Suppressor macrophage treated with lipopolysaccharide for 1 hour (primary cell): ENCODE results near the gene NPHP4.

ENCODE experiments used
- DNase-seq, 3 donors: peaks; one replicate each; pipeline ENCODE4 v3.0.0-alpha.2; 2020 to 2022

NPHP4 gene

DNA sequence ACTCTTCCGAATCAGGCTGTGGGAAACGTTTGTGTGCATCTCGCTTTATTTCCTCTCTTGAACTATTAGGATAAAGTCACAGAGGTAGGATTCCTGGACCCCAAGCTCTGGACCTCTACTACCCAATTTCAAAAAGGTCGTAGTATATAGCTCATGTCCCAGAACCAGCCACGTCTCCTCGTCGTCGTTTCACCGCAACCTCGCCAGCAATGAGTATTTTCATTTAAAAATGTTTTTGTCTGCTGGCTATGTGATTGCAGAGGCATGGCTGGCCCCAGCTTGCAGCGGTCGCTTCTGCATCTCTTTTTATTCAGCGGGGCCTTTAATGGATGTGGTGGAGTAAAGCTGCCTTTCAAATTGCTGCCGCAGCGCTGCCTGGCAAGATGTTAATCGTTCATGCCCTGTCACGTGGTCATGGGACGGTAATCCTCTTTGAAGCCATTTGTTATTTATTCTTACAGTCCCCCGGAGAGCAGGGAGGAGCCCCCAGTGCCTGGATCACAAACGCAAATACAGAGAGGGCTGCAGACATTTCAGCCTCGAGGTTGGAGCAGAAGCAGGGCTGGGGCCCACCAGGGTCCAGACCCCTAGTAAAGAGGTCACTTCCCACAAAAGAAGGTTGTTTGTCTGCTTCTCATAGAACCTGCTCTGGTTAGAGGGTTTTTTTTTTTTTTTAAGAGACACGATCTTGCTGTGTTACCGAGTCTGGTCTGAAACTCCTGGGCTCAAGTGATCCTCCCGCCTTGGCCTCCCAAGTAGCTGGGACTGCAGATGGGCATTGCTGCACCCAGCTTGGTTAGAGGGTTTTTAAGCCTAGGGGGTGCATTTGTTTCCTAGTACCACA, 11.6 kb upstream of the NPHP4 start:
- DNase-seq: no peak

DNA sequence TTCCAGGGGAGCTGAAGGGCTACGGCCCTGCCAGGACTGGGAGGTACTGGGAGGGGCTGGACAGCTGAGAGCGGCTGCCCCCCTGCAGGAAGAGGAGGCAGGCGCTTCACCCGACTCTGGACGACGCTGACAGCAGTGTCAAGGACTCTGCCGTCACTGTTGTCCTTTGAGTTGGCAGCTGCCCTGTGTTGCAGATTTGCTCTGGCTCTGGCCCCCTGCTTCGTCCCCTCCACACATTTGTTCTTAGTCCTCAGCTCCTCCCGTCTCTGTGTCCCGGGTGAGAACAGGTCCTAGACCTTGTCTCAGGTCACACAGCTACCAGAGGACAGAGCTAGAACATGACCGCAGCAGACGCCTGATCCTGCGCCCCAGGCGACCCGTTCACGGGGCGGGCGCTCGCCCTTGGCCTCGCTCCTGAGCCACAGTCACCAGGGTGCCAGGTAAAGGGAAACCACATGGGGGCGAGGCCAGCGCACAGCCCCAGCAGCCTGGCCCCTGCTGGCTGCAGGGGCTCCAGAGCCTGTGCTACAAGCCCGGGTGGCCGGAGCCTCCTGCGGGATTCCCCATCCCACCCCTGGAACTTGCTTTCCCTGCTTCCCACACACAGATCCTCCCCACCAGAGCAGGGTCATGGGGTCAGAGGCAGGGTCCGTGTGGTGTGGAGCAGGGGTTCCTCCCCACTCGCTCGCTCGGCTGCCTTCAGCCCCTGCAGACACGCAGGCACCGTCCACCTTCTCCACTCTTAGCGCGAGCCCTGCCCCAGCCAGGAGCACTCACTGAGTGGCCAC, 10.7 kb upstream of the NPHP4 start:
- no peak for DNase-seq

DNA sequence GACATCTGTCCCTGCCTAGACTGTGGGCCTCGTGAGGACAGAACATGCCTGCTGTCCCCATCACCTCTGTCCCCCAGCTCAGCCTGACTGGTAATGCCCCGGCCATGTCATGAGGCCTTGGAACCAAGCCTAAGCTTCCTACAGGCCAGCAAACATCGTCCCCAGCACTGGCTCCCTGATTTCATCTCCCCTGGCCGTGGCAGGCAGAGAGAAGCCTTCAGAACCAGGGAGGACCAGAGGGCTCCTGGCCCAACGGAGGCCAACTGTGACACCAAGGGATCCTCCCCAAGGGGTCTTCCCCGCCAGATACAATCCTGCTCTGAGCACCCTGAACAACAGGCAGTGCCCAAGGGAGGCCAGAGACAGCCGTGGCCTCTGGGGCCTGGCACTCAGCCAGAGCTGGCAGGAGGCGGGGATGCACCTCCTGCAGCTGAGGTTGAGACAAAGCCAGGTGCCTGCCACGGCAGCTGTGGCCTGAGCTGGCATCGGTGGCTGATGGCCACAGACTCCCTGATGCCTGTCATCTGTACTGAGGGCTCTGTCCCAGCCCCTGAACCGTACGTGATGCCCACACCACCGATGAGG, 9.9 kb upstream of the NPHP4 start:
- no peak for DNase-seq

DNA sequence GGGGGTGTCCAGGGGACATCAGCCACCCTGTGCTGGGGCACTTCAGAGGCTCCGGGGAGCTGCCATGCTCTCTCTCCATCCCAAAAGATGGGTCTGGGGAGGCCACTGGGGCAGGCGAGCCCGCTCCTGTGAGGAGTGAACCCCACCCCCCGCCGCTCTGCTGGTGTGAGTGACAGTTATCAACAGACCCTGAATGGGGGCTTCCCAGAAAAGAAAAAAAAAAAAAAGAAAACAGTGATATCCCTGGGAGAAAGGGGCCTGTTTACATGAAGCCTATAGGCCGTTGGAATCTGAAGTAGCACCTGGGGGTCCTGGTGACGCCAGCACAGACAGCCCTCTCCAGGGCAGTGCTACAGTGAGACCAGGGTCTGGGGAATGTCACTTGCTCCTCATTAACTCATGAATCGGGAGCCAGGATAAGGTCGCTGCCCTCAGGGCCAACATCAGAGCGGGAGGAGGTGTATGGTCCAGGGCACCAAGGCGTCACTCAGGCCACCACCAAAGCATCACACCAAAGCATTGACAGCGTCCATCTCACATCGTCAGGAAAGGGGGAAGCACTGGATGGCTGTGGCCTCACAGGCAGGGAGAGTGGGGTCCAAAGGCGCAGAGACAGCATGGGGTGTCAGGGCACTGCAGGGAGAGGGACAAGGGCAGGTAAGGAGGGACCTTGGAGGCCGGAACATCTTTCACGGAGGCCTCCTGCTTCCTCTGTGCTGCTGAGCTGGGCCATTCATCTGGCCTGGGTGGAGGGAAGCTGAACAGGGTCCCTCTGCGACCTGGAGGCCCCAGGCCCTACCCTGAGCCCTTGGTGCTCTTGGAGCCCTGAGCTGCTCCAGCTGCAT, 8.4 kb upstream of the NPHP4 start:
- DNase-seq: no peak

DNA sequence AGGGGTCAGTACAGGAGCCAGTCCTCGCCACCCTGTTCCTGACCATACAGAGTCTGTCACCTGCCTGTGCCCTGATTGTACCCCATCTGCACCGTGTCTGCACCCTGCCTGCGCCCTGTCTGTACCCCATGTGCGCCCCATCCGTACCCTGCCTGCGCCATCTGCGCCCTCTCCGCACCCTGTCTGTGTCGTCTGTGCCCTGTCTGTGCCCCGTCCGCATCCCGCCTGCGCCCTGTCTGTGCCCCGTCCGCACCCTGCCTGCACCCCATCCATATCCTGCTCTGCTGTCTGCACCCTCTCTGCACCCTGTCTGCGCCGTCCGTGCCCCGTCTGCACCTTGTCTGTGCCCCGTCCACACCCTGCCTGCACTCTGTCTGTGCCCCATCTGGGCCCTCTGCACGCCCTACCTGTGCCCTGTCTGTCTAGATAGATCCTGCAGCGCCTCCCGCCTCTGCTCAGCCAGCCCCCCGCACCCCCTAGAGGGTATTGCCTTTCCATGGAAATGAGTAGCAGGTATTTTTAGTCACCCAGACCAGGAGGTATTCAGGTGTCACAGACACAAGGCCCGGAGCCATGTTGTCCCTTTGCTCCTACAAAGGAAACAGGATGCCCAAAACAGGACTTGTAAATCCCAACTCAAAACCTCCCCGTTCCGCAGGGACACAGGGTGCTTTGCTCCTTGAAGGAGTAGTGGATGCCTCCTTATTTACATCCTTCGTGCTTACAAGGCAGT, 7.7 kb upstream of the NPHP4 start:
- DNase-seq: no peak

GRCh38 chr1:5998906-5999301, 6.7 kb upstream of the NPHP4 start:
- DNase-seq: no peak

- DNase-seq: no peak
These were observed 6.1 kb upstream of the NPHP4 start for GRCh38 chr1:5998051-5998905.

DNA sequence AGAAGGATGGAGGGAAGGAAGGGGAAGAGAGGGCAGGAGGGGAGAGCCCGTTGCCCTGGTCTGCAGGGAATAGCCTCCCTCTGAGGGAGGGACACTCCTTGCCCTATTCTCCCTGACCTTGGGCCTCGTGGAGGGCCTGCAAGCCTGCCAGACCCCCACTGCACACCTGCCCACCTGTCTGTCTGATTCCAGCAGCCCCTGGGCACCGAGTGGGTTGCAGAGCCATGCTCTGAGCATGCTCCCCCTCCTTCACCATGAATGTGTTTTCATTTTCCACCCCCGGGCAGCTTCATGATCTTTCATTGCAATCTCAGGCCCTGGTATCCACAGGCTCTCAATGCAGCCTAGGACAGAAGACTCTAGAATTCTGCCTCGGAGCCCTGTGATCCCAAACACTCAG, 5.1 kb upstream of the NPHP4 start:
- no peak for DNase-seq

DNA sequence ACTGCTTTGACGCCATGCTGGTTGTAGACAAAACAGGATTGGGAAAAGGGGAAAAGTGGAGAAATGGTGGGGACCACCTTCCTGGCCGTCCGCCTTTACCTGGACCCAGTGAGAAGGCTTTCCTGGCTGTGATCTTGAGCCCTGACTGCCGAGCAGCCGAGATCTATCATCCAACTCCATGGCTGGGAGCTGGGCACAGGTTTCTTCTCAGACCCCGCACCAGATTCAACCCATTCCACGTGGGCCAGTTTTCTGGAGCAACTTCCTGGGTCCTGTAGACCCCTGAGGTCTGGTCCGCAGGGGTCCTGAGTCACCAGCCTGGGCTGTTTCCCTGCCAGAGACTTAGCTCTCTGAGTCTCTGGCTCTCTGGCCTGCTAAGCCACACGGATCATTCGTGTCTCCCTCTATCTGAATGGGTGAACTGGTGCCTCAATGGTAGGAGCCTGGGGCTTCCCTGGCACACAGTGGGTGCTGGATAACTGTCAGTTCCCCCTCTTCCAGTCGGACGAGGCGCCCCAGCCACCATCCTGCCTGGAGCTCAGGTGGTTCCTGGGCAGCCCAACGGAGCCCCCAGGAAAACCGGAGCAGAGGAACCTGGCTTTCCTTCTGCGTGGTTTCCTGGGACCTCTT, 4.5 kb upstream of the NPHP4 start:
- DNase-seq: no peak

GRCh38 chr1:5995871-5996630, 3.8 kb upstream of the NPHP4 start:
- DNase-seq: no peak

- peak; percentile 28 to 39 (median 37) for DNase-seq
These were observed 2.7 kb upstream of the NPHP4 start for GRCh38 chr1:5994713-5995621.

GRCh38 chr1:5993556-5994491, 1.6 kb upstream of the NPHP4 start:
- peak; percentile 23 to 50 (median 34) for DNase-seq

- peak in 1 of 3 donors; percentile 7 for DNase-seq
These were observed 760 bp upstream of the NPHP4 start for GRCh38 chr1:5992814-5993555.

- DNase-seq: peak in 2 of 3 donors; percentile 29 to 61
These were observed 722 bp downstream of the NPHP4 start for GRCh38 chr1:5991381-5992025.

DNA sequence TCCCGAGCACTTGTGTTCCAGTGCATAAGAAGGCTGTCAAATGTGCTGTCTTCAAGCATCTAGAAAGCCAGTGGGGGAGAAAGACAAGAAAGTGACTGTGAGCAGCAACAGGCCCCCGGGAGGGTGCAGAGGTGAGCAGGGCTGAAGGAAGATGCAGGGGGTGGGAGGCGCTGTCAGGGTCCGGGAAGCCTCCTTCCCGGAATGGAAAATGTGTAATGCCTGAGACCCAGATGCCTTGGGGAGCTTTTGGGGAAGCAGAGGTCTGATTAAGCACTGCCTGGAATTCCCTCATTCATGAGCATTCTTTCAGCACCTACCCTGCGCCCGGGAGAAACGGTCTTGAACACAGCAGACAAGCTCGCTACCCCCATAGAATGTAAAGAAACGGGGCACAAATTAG, 1.3 kb downstream of the NPHP4 start:
- DNase-seq: peak; percentile 24 to 50 (median 39)

GRCh38 chr1:5989731-5990271, 2.4 kb downstream of the NPHP4 start:
- DNase-seq: no peak
